GM18907 (cell line): Measurements from ENCODE around the gene EZH1.

Experiments used
- ATAC-seq: cut with Tn5 transposase; IDR thresholded peaks from one replicate; pipeline ENCODE4 v1.9.1; 2021; ENCODE audit warnings: mild to moderate bottlenecking, moderate library complexity; ENCODE audit not compliant: unreplicated experiment

Gene EZH1

GRCh38 chr17:42684929-42685556 lies 59.8 kb downstream of the EZH1 start:
- ATAC-seq, result no peak

GRCh38 chr17:42683407-42684034 lies 61.3 kb downstream of the EZH1 start:
- no peak for ATAC-seq

GRCh38 chr17:42682722-42683403 lies 62.0 kb downstream of the EZH1 start:
- no peak for ATAC-seq

- ATAC-seq, result no peak
These were observed 62.7 kb downstream of the EZH1 start, which contains the start of gene CNTNAP1 for GRCh38 chr17:42681976-42682721. TSS of gene CNTNAP1 (plus strand) at chr17:42682531. CDS start at chr17:42682830, 299 bp downstream.

- ATAC-seq, result no peak
These were observed 64.5 kb downstream of the EZH1 start for GRCh38 chr17:42680331-42680808.

- no peak for ATAC-seq
These were observed 65.1 kb downstream of the EZH1 start for GRCh38 chr17:42679492-42680330.

GRCh38 chr17:42678951-42679491 lies 65.8 kb downstream of the EZH1 start:
- no peak for ATAC-seq

- ATAC-seq, result peak; percentile 26
These were observed 66.7 kb downstream of the EZH1 start for GRCh38 chr17:42677921-42678781.

- ATAC-seq, result peak; percentile 63
These were observed 67.6 kb downstream of the EZH1 start for GRCh38 chr17:42677012-42677857.

- no peak for ATAC-seq
These were observed 68.3 kb downstream of the EZH1 start, which contains the start of gene PLEKHH3 for GRCh38 chr17:42676424-42677011. TSS of gene PLEKHH3 (minus strand) at chr17:42676994. CDS start at chr17:42676563, 431 bp downstream.

- no peak for ATAC-seq
These were observed 68.8 kb downstream of the EZH1 start for GRCh38 chr17:42675965-42676423.

- no peak for ATAC-seq
These were observed 69.4 kb downstream of the EZH1 start for GRCh38 chr17:42675348-42675964.

- no peak for ATAC-seq
These were observed 70.0 kb downstream of the EZH1 start for GRCh38 chr17:42674755-42675347.

- ATAC-seq, result no peak
These were observed 70.7 kb downstream of the EZH1 start for GRCh38 chr17:42673885-42674754.

- ATAC-seq, result no peak
These were observed 71.5 kb downstream of the EZH1 start for GRCh38 chr17:42673266-42673884.
